H1 (cell line): ENCODE data around the gene STYXL1. TPM values are rescaled to one million over a fixed set of nuclear protein-coding genes. Genes with fewer than 3 reads are reported as not detected.

ENCODE experiments used
- CTCF ChIA-PET: fragments of 300-600 bp; sonication (Branson Sonifier 250); formaldehyde crosslinking; loops from one replicate; lab custom pipeline; 2021; ENCODE audit not compliant: partially characterized antibody; lab: Charles Lee
- POLR2A ChIA-PET: fragments of 300-600 bp; sonication (Branson Sonifier 250); formaldehyde crosslinking; loops from one replicate; lab custom pipeline; 2021; ENCODE audit warnings: inconsistent platforms; ENCODE audit not compliant: partially characterized antibody; lab: Charles Lee
- DNase-seq, 2 experiments: peaks; one replicate each; pipeline versions ENCODE4 v3.0.0 to v3.0.0-alpha.2; 2010 to 2022; ENCODE audit warnings: low spot score in 2 of 2, low read depth in 1 of 2, mixed read lengths in 1 of 2
- FAIRE-seq: peaks from 2 replicates; lab custom pipeline; 2011; peaks lifted over from hg19 to GRCh38; lab: Jason Lieb, UNC
- H2AFZ ChIP-seq: 2 replicates; pipeline ENCODE4 v1.8.1; 2012; ENCODE audit warnings: low read length, inconsistent platforms
- H2AK5ac ChIP-seq: 2 replicates; pipeline ENCODE4 v1.6.1; 2013; ENCODE audit warnings: low read depth, low read length
- H2BK120ac ChIP-seq: replicated peaks from 2 replicates; pipeline ENCODE3; 2013; ENCODE audit warnings: low read depth, low read length, inconsistent platforms
- H2BK12ac ChIP-seq: 2 replicates; pipeline ENCODE4 v1.6.1; 2013; ENCODE audit warnings: low read depth, low read length
- H2BK15ac ChIP-seq: 2 replicates; pipeline ENCODE4 v1.6.1; 2013; ENCODE audit warnings: low read length
- H2BK20ac ChIP-seq: 2 replicates; pipeline ENCODE4 v1.6.1; 2013; ENCODE audit warnings: low read length
- H2BK5ac ChIP-seq: 2 replicates; pipeline ENCODE4 v1.6.1; 2013; ENCODE audit warnings: low read depth, low read length
- H3K14ac ChIP-seq: 2 replicates; pipeline ENCODE4 v1.6.1; 2013; ENCODE audit warnings: inconsistent platforms; ENCODE audit not compliant: insufficient read length
- H3K18ac ChIP-seq: 2 replicates; pipeline ENCODE4 v1.6.1; 2013; ENCODE audit warnings: low read length; ENCODE audit errors: extremely low read depth
- H3K23ac ChIP-seq: 2 replicates; pipeline ENCODE4 v1.6.1; 2013; ENCODE audit warnings: inconsistent platforms; ENCODE audit not compliant: insufficient read length
- H3K23me2 ChIP-seq: 2 replicates; pipeline ENCODE4 v1.6.1; 2013; ENCODE audit warnings: low read depth, low read length
- H3K27ac ChIP-seq: 2 replicates; pipeline ENCODE4 v1.6.1; 2011; ENCODE audit warnings: low read depth, low read length, inconsistent platforms
- H3K27me3 ChIP-seq, 4 experiments: replicated peaks in 1 of 4; 1 replicate in 1 of 4; 2 replicates in 3 of 4; pipeline versions ENCODE4 v1.6.1 to v1.8.1; 2011 to 2013; ENCODE audit warnings: low read length in 3 of 4, mild to moderate bottlenecking in 3 of 4, inconsistent platforms in 2 of 4, mixed read lengths in 2 of 4, moderate library complexity in 1 of 4; ENCODE audit not compliant: control insufficient read depth in 3 of 4, insufficient read depth in 3 of 4; ENCODE audit errors: extremely low read depth in 1 of 4
- H3K36me3 ChIP-seq, 4 experiments: 2 replicates each; pipeline versions ENCODE4 v1.6.1 to v1.8.1; 2011 to 2013; ENCODE audit warnings: mild to moderate bottlenecking in 4 of 4, low read length in 3 of 4, moderate library complexity in 2 of 4, control low read depth in 1 of 4, inconsistent platforms in 1 of 4; ENCODE audit not compliant: insufficient read depth in 4 of 4, control insufficient read depth in 2 of 4
- H3K4ac ChIP-seq: replicated peaks from 2 replicates; pipeline ENCODE3; 2013; ENCODE audit warnings: low read length, low read depth, mixed read lengths, inconsistent platforms; ENCODE audit not compliant: insufficient read length
- H3K4me1 ChIP-seq, 4 experiments: replicated peaks in 1 of 4; 1 replicate in 1 of 4; 2 replicates in 3 of 4; pipeline versions ENCODE4 v1.6.1 to v1.8.1; 2011 to 2013; ENCODE audit warnings: low read length in 3 of 4, inconsistent platforms in 2 of 4, mixed read lengths in 1 of 4; ENCODE audit not compliant: insufficient read depth in 4 of 4, control insufficient read depth in 3 of 4
- H3K4me2 ChIP-seq, 2 experiments: 2 replicates each; pipeline versions ENCODE4 v1.6.1 to v1.8.1; 2011 to 2013; ENCODE audit warnings: low read depth in 2 of 2, low read length in 2 of 2, control low read depth in 1 of 2, inconsistent platforms in 1 of 2, mild to moderate bottlenecking in 1 of 2; ENCODE audit not compliant: insufficient read depth in 1 of 2
- H3K4me3 ChIP-seq, 4 experiments: fragments of 200-600, 300-600 bp in 1 of 4; sonication (generic), shearing (Covaris generic), sonication (Bioruptor Twin) in 1 of 4; 2 replicates each; pipeline versions ENCODE4 v1.5.1 to v1.8.1; 2011 to 2016; ENCODE audit warnings: low read length in 4 of 4, low read depth in 3 of 4, control low read depth in 2 of 4, inconsistent platforms in 2 of 4, mild to moderate bottlenecking in 2 of 4, mixed read lengths in 1 of 4, moderate library complexity in 1 of 4; ENCODE audit not compliant: insufficient read depth in 2 of 4; ENCODE audit errors: extremely low read depth in 1 of 4
- H3K56ac ChIP-seq: replicated peaks from 2 replicates; pipeline ENCODE3; 2013; ENCODE audit warnings: low read depth, mild to moderate bottlenecking, mixed read lengths, low read length, inconsistent platforms; ENCODE audit not compliant: insufficient read length
- H3K79me1 ChIP-seq: 2 replicates; pipeline ENCODE4 v1.6.1; 2013; ENCODE audit warnings: low read depth, low read length, control low read depth
- H3K79me2 ChIP-seq, 2 experiments: 2 replicates each; pipeline versions ENCODE4 v1.6.1 to v1.8.1; 2012 to 2013; ENCODE audit warnings: low read length in 2 of 2, mild to moderate bottlenecking in 2 of 2, inconsistent platforms in 1 of 2; ENCODE audit not compliant: insufficient read depth in 2 of 2, control insufficient read depth in 1 of 2
- H3K9ac ChIP-seq, 4 experiments: replicated peaks in 1 of 4; 1 replicate in 1 of 4; 2 replicates in 3 of 4; pipeline versions ENCODE4 v1.6.1 to v1.8.1; 2011 to 2013; ENCODE audit warnings: low read depth in 3 of 4, low read length in 3 of 4, control low read depth in 2 of 4, mild to moderate bottlenecking in 2 of 4, moderate library complexity in 2 of 4, inconsistent platforms in 1 of 4; ENCODE audit errors: extremely low read depth in 1 of 4
- H3K9me3 ChIP-seq, 2 experiments: 2 replicates each; pipeline versions ENCODE4 v1.6.1 to v1.8.1; 2012 to 2013; ENCODE audit warnings: mild to moderate bottlenecking in 2 of 2, moderate library complexity in 2 of 2, control low read depth in 1 of 2, inconsistent platforms in 1 of 2, low read depth in 1 of 2, low read length in 1 of 2, mixed read lengths in 1 of 2; ENCODE audit not compliant: insufficient read depth in 2 of 2
- H4K20me1 ChIP-seq, 2 experiments: replicated peaks in 1 of 2; 2 replicates each; pipeline versions ENCODE3 to v1.8.1; 2011 to 2013; ENCODE audit warnings: inconsistent platforms in 2 of 2, low read length in 2 of 2, mild to moderate bottlenecking in 1 of 2; ENCODE audit not compliant: insufficient read depth in 2 of 2, control insufficient read depth in 1 of 2
- H4K5ac ChIP-seq: 2 replicates; pipeline ENCODE4 v1.6.1; 2013; ENCODE audit warnings: low read length, low read depth, mixed read lengths, inconsistent platforms; ENCODE audit not compliant: insufficient read length
- H4K8ac ChIP-seq: 2 replicates; pipeline ENCODE4 v1.8.0; 2013; ENCODE audit warnings: mild to moderate bottlenecking, moderate library complexity, low read length, inconsistent platforms; ENCODE audit not compliant: insufficient read depth; ENCODE audit errors: extremely low read depth
- H4K91ac ChIP-seq: replicated peaks from 2 replicates; pipeline ENCODE3; 2013; ENCODE audit warnings: low read length, mixed read lengths, inconsistent platforms; ENCODE audit not compliant: insufficient read length
- ASH2L ChIP-seq: fragments of 200-600, 300-600 bp; sonication (generic); IDR thresholded peaks from one replicate; pipeline ENCODE4 v1.7.1; 2017; ENCODE audit warnings: low read length
- EGR1 ChIP-seq: IDR thresholded peaks from 2 replicates; pipeline ENCODE4 v1.6.1; 2011; ENCODE audit warnings: low read depth, low read length, borderline replicate concordance
- GTF2F1 ChIP-seq: IDR thresholded peaks from 2 replicates; pipeline ENCODE4 v1.6.1; 2012; ENCODE audit warnings: low read depth, low read length, improper control_type of control experiment, borderline replicate concordance
- HDAC2 ChIP-seq, 2 experiments: fragments of 300-600 bp in 1 of 2; sonication (generic) in 1 of 2; IDR thresholded peaks; 2 replicates each; pipeline ENCODE4 v1.6.1; 2011 to 2012; ENCODE audit warnings: low read depth in 2 of 2, low read length in 2 of 2, mild to moderate bottlenecking in 2 of 2, moderate library complexity in 2 of 2, borderline replicate concordance in 1 of 2, inconsistent platforms in 1 of 2
- JUND ChIP-seq: IDR thresholded peaks from 2 replicates; pipeline ENCODE4 v1.6.1; 2011; ENCODE audit warnings: mild to moderate bottlenecking, improper control_type of control experiment, low read length
- KDM1A ChIP-seq: fragments of 200-600, 300-600 bp; sonication (generic); IDR thresholded peaks from 2 replicates; pipeline ENCODE4 v1.7.1; 2016; ENCODE audit warnings: mild to moderate bottlenecking, low read length, borderline replicate concordance
- RBBP5 ChIP-seq: IDR thresholded peaks from 2 replicates; pipeline ENCODE4 v1.7.1; 2012; ENCODE audit warnings: low read depth, mild to moderate bottlenecking, inconsistent platforms, low read length, moderate library complexity, borderline replicate concordance
- SIRT6 ChIP-seq: IDR thresholded peaks from one replicate; pipeline ENCODE4 v1.7.1; 2012; ENCODE audit warnings: low read length, inconsistent platforms
- SP2 ChIP-seq: IDR thresholded peaks from 2 replicates; pipeline ENCODE4 v1.6.1; 2012; ENCODE audit warnings: mild to moderate bottlenecking, low read length, inconsistent platforms
- TAF7 ChIP-seq: optimal IDR thresholded peaks from 2 replicates; pipeline ENCODE3; 2011; ENCODE audit warnings: low read depth, mild to moderate bottlenecking, inconsistent platforms, low read length, moderate library complexity, borderline replicate concordance
- TCF12 ChIP-seq: IDR thresholded peaks from 2 replicates; pipeline ENCODE4 v1.6.1; 2011; ENCODE audit warnings: low read depth, mild to moderate bottlenecking, low read length
- WGBS, 2 experiments: shearing (Covaris generic) in 1 of 2; methylation state at CpG; one replicate each; pipeline versions ENCODE4 v1.1.6 to v1.1.7; 2013 to 2015; ENCODE audit warnings: low lambda C conversion rate in 2 of 2, mixed read lengths in 2 of 2, inconsistent platforms in 1 of 2, low coverage in 1 of 2, missing lambda C conversion rate in 1 of 2; ENCODE audit not compliant: insufficient replicate concordance in 2 of 2, insufficient coverage in 1 of 2, insufficient read length in 1 of 2; ENCODE audit errors: extremely low coverage in 1 of 2, missing lambda C conversion rate in 1 of 2; 5-methylcytosine and 5-hydroxymethylcytosine counted together
- polyA plus RNA-seq, 7 experiments: library from polyadenylated mRNA; depleted of rRNA in 3 of 7; stranded (reverse) in 5 of 7; unstranded in 2 of 7; fragments of >200 nt in 5 of 7; fragments of 200-250 nt in 2 of 7; gene quantifications; 1 replicate in 5 of 7; 2 replicates in 1 of 7; 4 replicates in 1 of 7; pipeline versions ENCODE4 v1.2.1 to v1.2.3, GENCODE V29; 2011 to 2013; ENCODE audit warnings: missing spikeins in 2 of 7, mixed read lengths in 2 of 7
- total RNA-seq: library from RNA; stranded (reverse); fragmentation: NEBNext Ultra II Directional; extraction: Animal tissue kit (Norgen Biotek cat#: 25700); gene quantifications from 2 replicates; pipeline ENCODE4 v1.2.1, GENCODE V29; 2021

STYXL1 gene
- total and polyA plus RNA-seq, 2 of the 8 experiments (the other 6 are each of a cell fraction or from before 2014, with no cell fraction given), result 32.3 to 53.9 TPM

GRCh38 chr7:76063114-76063513, 15.3 kb upstream of the STYXL1 start:
- Histone ChIP-seq H2BK15ac (no peak overlapping the region), H3K14ac (no peak overlapping the region), H3K27me3 (no peaks in the 10 kb centered on the region), H3K4me1 (no peaks in the 10 kb centered on the region), H3K23ac (no peak overlapping the region), H4K91ac (no peak overlapping the region), H2BK12ac (no peak overlapping the region), H3K56ac (no peak overlapping the region), H3K27ac (no peak overlapping the region), H3K4ac (no peak overlapping the region), H4K5ac (no peak overlapping the region), H2BK120ac (no peak overlapping the region), H3K36me3 (peaks cover 43 to 80% (median 77%) of the 10 kb centered on the region in 4 experiments), H2BK5ac (no peak overlapping the region), H3K79me2 (no peaks in the 10 kb centered on the region), H3K4me2 (no peak overlapping the region), H3K79me1 (no peaks in the 10 kb centered on the region), H2AK5ac (no peak overlapping the region), H3K9ac (no peak overlapping the region), H3K9me3 (no peaks in the 10 kb centered on the region), H4K20me1 (peaks cover 0 to 9% of the 10 kb centered on the region in 2 experiments), H3K23me2 (no peaks in the 10 kb centered on the region), H3K4me3 (no peak overlapping the region), H3K18ac (no peak overlapping the region), H2BK20ac (no peak overlapping the region), H4K8ac (no peak overlapping the region), H2AFZ (no peak overlapping the region)
- no peak for DNase-seq
- TF ChIP-seq RBBP5, result no peak
- no peak for TF ChIP-seq HDAC2 (IDR thresholded peaks at IDR 0.05; ENCODE audit: borderline replicate concordance in 1 of 2, low read depth in 2 of 2, low read length in 2 of 2)
- TF ChIP-seq ASH2L, result no peak
- TF ChIP-seq EGR1, result no peak
- TF ChIP-seq SIRT6, result no peak
- no peak for TF ChIP-seq JUND
- no peak for TF ChIP-seq TCF12
- TF ChIP-seq KDM1A, result no peak
- TF ChIP-seq GTF2F1, result no peak
- no peak for TF ChIP-seq SP2
- no peak for TF ChIP-seq TAF7
- ChIA-PET POLR2A (interaction anchor here (0.5 to 10.6 kb wide), 2 partner anchors 8 to 273 kb away, joined by 4 to 127 read pairs; partner anchors contain the start of genes MDH2 and STYXL1), CTCF (interaction anchor here (0.6 to 0.9 kb wide), 2 partner anchors 176 to 250 kb away, joined by 3 read pairs; no protein-coding TSS in a partner anchor)
- FAIRE-seq, result no peak
- WGBS, 2 experiments, result 97% methylated on average over 10 of the region's 10 CpGs; no CpG with 5 or more reads in 1 of the 2 experiments
